GM21515 (cell line): Measurements from ENCODE around the gene PDLIM4.
A peak's percentile ranks its signal among the peaks of the same experiment; 100 is the strongest.

ENCODE experiments used
- ATAC-seq: cut with Tn5 transposase; IDR thresholded peaks from one replicate; pipeline ENCODE4 v1.9.1; 2021; ENCODE audit not compliant: unreplicated experiment

The PDLIM4 gene

DNA sequence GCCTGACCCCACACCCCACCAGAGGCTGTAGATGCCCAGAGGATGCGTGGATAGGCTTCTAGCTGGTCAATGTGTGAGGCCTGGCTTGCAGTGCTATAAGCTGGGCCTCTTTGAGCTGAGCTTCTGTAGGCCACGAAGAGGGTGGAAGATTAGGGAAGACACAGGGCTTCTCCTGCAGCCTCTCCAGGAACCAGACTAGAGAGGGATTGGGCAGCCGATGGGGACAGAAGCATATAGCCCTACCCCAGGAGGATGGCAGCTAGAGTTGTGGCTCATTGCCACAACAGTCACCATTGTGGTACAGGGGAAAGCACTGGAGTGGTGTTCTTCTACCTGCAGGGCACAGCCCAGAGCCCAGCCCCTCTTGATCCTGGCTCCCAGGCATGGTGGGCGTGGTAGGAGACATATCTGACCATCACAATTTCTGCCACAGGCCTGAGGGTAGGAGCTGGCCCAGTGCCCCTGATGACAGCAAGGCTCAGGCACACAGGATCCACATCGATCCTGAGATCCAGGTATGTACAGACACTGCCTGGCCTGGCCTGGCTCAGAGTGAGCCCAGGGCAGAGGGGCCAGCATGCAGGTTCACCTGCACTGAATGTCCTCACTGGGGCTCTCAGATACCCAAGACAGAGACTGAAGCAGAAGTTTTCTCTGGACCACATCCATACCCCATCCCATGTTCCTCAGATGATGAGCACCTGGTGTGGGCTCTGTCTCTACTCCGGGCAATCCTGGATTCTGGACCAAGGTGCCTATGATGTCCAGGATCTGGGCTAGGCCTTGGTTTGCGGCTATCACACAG lies 8.7 kb downstream of the PDLIM4 start:
- no peak for ATAC-seq

GRCh38 chr5:132266836-132267160 lies 9.3 kb downstream of the PDLIM4 start:
- ATAC-seq, result no peak

DNA sequence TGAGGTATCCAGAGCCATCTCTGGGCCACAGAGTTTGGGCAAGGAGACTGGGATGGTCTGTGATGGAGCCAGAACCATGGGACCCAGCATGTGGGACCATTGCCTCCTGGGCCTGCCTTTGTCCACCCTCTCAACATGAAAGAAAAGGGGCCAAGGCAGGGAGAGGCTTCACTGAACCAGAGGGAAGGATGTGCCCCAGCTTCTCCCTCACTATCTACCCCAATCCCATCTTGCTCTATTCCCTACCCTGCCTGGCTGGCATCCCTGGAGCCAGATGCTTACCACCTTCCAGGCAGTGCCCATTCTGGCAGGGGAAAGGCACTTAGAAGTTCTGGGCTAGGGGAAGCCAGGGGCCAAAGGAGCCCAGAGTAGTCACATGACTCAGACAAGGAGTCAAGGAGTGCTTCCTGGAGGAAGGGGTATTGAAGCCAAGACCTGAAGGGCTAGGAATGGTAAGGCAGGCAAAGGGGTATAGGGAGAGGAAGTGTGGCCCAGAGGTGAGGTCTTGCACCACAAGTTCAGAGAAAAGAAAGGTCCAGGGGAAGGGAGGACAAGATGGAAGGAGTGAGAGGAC lies 9.8 kb downstream of the PDLIM4 start:
- ATAC-seq, result no peak

- peak; percentile 9 for ATAC-seq
Observed at GRCh38 chr5:132267931-132268768, 10.7 kb downstream of the PDLIM4 start.

GRCh38 chr5:132268769-132269551 lies 11.5 kb downstream of the PDLIM4 start:
- peak; percentile 65 for ATAC-seq

- ATAC-seq, result no peak
Observed at GRCh38 chr5:132269635-132270334, 12.3 kb downstream of the PDLIM4 start.

- ATAC-seq, result no peak
Observed at GRCh38 chr5:132270335-132270665, 12.8 kb downstream of the PDLIM4 start.

GRCh38 chr5:132270706-132271105 lies 13.2 kb downstream of the PDLIM4 start:
- ATAC-seq, result no peak

- ATAC-seq, result no peak
Observed at GRCh38 chr5:132271251-132272246, 14.1 kb downstream of the PDLIM4 start.

GRCh38 chr5:132272311-132273210 lies 15.1 kb downstream of the PDLIM4 start:
- ATAC-seq, result no peak

GRCh38 chr5:132273631-132274030 lies 16.1 kb downstream of the PDLIM4 start:
- ATAC-seq, result no peak

DNA sequence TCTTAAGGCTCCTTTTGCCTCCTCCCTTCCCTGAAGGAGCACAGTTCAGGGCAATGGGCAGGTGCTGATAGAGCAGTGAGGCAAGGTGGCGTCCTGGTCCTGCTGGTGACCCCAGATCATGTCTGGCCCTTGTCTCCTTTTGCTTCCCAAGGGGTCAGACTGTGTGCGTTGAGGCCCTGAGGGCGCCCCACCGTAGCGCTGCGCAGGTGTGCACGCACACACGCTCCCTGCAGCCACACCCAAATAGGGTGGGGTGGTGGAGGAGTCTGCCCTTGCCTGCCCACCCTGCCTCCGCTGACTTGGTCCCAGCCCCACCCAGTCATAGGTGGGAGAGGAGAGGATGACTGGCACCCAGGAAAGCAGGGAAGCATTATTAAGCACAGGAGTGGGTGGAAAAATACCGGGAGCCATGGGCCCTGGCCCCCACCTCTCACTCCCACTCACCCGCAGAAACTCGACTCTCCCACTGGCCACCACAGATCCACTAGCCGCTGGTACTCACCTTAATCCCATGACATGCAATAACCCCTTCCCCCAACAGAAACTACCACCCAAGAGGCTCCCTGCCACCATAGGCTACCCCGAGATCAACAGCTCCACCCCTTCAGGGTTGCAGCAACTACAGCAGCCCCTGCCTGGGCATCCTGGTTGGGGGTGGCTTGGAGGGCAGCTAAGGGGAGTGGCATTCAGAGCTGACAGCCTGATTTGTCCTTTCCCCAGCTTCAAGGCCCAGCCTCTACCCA lies 16.7 kb downstream of the PDLIM4 start:
- no peak for ATAC-seq

DNA sequence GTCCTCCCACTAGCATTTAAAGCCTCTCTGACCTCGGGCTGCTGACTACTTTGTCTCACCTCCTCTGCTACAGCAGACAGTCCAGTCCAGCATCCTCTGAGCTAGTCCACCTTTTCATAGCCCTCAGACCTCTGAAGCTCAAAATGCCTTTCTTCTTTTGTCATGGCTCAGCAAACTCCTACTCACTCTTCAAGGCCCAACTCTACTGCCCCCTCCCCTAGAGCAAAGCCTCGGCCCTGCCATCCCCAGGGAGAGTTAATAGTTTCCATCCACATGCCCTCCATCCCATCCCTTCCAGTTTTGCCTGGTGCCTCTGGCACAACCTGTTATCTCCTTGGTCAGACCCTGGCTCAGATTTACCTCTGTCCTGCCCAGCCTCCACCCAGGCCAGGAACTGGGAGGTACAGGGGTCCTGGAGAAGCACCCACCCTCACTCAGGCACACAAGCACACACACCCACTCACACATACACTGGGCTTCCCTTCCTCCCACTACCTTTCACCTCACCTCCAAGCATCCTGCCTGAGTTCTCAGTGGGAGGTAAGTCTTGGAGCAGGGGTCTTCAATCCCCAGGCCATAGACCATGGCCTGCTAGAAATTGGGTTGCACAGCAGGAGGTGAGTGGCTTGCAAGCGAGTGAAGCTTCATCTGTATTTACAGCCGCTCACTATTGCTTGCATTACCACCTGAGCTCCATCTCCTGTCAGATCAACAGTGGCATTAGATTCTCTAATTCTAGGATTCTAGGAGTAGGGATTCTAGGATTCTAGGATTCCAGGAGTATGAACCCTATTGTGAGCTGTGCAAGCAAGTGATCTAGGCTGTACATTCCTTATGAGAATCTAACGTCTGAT lies 18.1 kb downstream of the PDLIM4 start:
- no peak for ATAC-seq

DNA sequence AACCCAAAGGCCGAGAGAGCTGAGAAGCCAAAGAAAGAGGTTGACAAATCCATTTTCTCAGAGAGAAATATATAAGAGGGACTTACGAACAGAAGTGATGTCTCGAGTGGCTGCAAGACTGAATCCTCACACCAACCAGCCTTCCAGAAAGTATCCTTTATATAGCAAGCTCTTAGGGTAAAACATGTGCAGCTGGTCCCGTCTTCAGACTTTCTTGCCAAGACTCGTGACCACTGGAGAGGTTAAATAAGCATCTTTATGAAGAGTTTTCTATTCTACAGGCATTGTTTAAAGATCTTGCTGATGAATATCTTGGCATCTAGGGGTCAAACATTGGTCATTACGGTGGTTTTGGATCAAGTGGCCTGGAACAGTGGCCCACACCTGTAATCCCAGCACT lies 19.8 kb downstream of the PDLIM4 start:
- ATAC-seq, result no peak

DNA sequence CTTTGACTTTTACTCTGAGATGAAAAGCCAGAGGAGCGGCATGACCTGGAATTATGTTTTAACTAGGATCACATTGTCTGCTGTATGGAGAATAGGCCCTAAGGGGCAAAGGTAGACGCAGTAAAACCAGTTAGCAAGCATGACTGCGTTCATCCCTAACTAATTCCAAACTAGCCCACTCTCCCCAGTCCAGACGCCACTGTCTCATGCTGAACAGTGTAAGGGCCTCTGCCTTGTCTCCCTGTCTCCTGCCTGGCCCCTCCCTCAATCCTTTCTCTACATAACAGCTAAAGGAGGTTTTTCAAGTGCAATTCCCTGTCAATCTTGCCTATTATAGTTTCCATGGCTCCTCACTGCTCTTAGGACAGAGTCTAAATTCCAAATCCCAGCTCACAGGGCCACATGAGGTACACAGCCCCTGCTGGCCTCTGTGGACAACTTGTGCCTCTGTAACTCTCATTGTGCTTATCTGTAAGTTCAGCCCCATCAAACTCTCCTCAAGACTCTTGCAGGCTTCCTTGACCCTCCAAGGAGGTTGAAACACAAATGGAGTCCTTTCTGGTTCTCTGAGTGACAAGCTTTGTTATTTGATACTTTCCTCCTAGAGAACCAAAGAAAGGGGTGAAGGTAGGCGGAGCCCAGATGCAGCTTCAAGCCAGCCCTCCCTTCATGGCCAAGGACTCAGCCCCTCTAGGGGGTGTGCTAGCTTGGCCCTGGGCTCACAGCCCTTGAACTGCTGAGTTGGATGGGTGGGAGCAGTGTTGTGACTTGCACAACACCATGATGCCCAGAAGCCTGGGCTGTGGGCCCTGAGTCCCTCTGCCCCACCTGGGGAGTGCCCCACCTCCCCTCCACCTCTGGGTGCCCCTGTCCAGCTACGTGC lies 20.7 kb downstream of the PDLIM4 start:
- ATAC-seq, result no peak

- ATAC-seq, result no peak
Observed at GRCh38 chr5:132279801-132280200, 22.3 kb downstream of the PDLIM4 start.
